ENCODE data around the gene ARHGAP6.

Gene ARHGAP6

GRCh38 chrX:11553594-11553993 lies 112.1 kb downstream of the ARHGAP6 start:
- H3K27ac ChIP-seq: no peak overlapping the region
- POLR2A ChIA-PET (ENCODE audit: low non-redundant PET): no interaction called here
- CTCF ChIA-PET: no interaction called here
- TF ChIP-seq CTCF (conservative IDR thresholded peaks at IDR 0.05; ENCODE audit: low read depth): no peak
- DNase-seq (ENCODE audit: low spot score): no peak

- ChIA-PET CTCF (no interaction called here), POLR2A (ENCODE audit: low non-redundant PET) (no interaction called here)
- no peak overlapping the region for H3K27ac ChIP-seq
- no peak for DNase-seq (ENCODE audit: low spot score)
- no peak for TF ChIP-seq CTCF (conservative IDR thresholded peaks at IDR 0.05; ENCODE audit: low read depth)
Observed at GRCh38 chrX:11551151-11551550, 114.6 kb downstream of the ARHGAP6 start.

- ChIA-PET CTCF (no interaction called here), POLR2A (ENCODE audit: low non-redundant PET) (no interaction called here)
- H3K27ac ChIP-seq: no peak overlapping the region
- TF ChIP-seq CTCF (conservative IDR thresholded peaks at IDR 0.05; ENCODE audit: low read depth): no peak
- DNase-seq (ENCODE audit: low spot score): no peak
Observed at GRCh38 chrX:11546917-11547316, 118.8 kb downstream of the ARHGAP6 start.

- CTCF ChIA-PET: no interaction called here
- DNase-seq (ENCODE audit: low spot score): no peak
- POLR2A ChIA-PET (ENCODE audit: low non-redundant PET): no interaction called here
- no peak for TF ChIP-seq CTCF (conservative IDR thresholded peaks at IDR 0.05; ENCODE audit: low read depth)
- no peak overlapping the region for H3K27ac ChIP-seq
Observed at GRCh38 chrX:11543249-11543648, 122.5 kb downstream of the ARHGAP6 start.

GRCh38 chrX:11541510-11541909 lies 124.2 kb downstream of the ARHGAP6 start:
- DNase-seq (ENCODE audit: low spot score): no peak
- no peak overlapping the region for H3K27ac ChIP-seq
- ChIA-PET CTCF (no interaction called here), POLR2A (ENCODE audit: low non-redundant PET) (no interaction called here)
- TF ChIP-seq CTCF (conservative IDR thresholded peaks at IDR 0.05; ENCODE audit: low read depth): no peak

GRCh38 chrX:11540532-11541377 lies 125.0 kb downstream of the ARHGAP6 start:
- ChIA-PET POLR2A (ENCODE audit: low non-redundant PET) (no interaction called here), CTCF (no interaction called here)
- TF ChIP-seq CTCF (conservative IDR thresholded peaks at IDR 0.05; ENCODE audit: low read depth): no peak
- H3K27ac ChIP-seq: no peak overlapping the region
- no peak for DNase-seq (ENCODE audit: low spot score)
